NCI-H146 (cell line): ENCODE data around the gene LRRC37A3.
"Not testable (repeated sequence)": the region's sequence is repeated elsewhere in the genome, so short reads cannot be mapped to it uniquely, and the experiment has no call there.

Experiments
- DNase-seq: peaks from one replicate; lab custom pipeline; 2025; lab: John Stamatoyannopoulos, UW

Gene LRRC37A3

GRCh38 chr17:64925244-64925643 lies 6.0 kb upstream of the LRRC37A3 start:
- DNase-seq, result not testable (repeated sequence)

GRCh38 chr17:64923051-64923568 lies 3.8 kb upstream of the LRRC37A3 start:
- DNase-seq, result not testable (repeated sequence)

GRCh38 chr17:64920419-64921172 lies 1.3 kb upstream of the LRRC37A3 start:
- no peak for DNase-seq

GRCh38 chr17:64920026-64920418 lies 744 bp upstream of the LRRC37A3 start:
- no peak for DNase-seq

GRCh38 chr17:64918842-64919288 lies 413 bp downstream of the LRRC37A3 start:
- peak; percentile 68 for DNase-seq

GRCh38 chr17:64917540-64917939 lies 1.7 kb downstream of the LRRC37A3 start:
- DNase-seq, result not testable (repeated sequence)

- DNase-seq, result not testable (repeated sequence)
Measured at GRCh38 chr17:64915244-64915643, 4.0 kb downstream of the LRRC37A3 start.

- DNase-seq, result not testable (repeated sequence)
Measured at GRCh38 chr17:64910191-64910514, 9.1 kb downstream of the LRRC37A3 start.

GRCh38 chr17:64909511-64910190 lies 9.6 kb downstream of the LRRC37A3 start:
- DNase-seq, result not testable (repeated sequence)

GRCh38 chr17:64904069-64904468 lies 15.2 kb downstream of the LRRC37A3 start:
- not testable (repeated sequence) for DNase-seq

GRCh38 chr17:64897136-64897535 lies 22.1 kb downstream of the LRRC37A3 start:
- not testable (repeated sequence) for DNase-seq

GRCh38 chr17:64874210-64874609 lies 45.1 kb downstream of the LRRC37A3 start:
- not testable (repeated sequence) for DNase-seq

GRCh38 chr17:64847504-64848466 lies 71.5 kb downstream of the LRRC37A3 start:
- peak; percentile 22 for DNase-seq

- not testable (repeated sequence) for DNase-seq
Measured at GRCh38 chr17:64846892-64847291, 72.4 kb downstream of the LRRC37A3 start.

- DNase-seq, result not testable (repeated sequence)
Measured at GRCh38 chr17:64843918-64844317, 75.4 kb downstream of the LRRC37A3 start.

GRCh38 chr17:64842900-64843299 lies 76.4 kb downstream of the LRRC37A3 start:
- not testable (repeated sequence) for DNase-seq

GRCh38 chr17:64840960-64841359 lies 78.3 kb downstream of the LRRC37A3 start:
- not testable (repeated sequence) for DNase-seq

GRCh38 chr17:64838513-64838912 lies 80.8 kb downstream of the LRRC37A3 start:
- DNase-seq, result not testable (repeated sequence)

- peak; percentile 80 for DNase-seq
Measured at GRCh38 chr17:64837018-64837761, 82.1 kb downstream of the LRRC37A3 start.

GRCh38 chr17:64836623-64837017 lies 82.7 kb downstream of the LRRC37A3 start:
- peak; percentile 36 for DNase-seq

GRCh38 chr17:64834060-64834459 lies 85.2 kb downstream of the LRRC37A3 start:
- DNase-seq, result not testable (repeated sequence)
